DND-41 (cell line): Measurements from ENCODE around the gene NDRG2.

Source experiments
- EZH2 ChIP-seq: IDR thresholded peaks from 3 replicates; pipeline ENCODE4 v1.6.1; 2012; ENCODE audit warnings: borderline replicate concordance, low read depth, mild to moderate bottlenecking, moderate library complexity, low read length, inconsistent platforms; ENCODE audit not compliant: severe bottlenecking
- TF ChIP-seq, protein P1 (sequence below): IDR thresholded peaks from 2 replicates; pipeline ENCODE4 v1.5.1; 2012; ENCODE audit warnings: borderline replicate concordance, low read length, moderate library complexity, mild to moderate bottlenecking; ENCODE audit not compliant: poor library complexity, severe bottlenecking; ENCODE audit errors: extremely low read depth

- TF ChIP-seq, protein P1, sequence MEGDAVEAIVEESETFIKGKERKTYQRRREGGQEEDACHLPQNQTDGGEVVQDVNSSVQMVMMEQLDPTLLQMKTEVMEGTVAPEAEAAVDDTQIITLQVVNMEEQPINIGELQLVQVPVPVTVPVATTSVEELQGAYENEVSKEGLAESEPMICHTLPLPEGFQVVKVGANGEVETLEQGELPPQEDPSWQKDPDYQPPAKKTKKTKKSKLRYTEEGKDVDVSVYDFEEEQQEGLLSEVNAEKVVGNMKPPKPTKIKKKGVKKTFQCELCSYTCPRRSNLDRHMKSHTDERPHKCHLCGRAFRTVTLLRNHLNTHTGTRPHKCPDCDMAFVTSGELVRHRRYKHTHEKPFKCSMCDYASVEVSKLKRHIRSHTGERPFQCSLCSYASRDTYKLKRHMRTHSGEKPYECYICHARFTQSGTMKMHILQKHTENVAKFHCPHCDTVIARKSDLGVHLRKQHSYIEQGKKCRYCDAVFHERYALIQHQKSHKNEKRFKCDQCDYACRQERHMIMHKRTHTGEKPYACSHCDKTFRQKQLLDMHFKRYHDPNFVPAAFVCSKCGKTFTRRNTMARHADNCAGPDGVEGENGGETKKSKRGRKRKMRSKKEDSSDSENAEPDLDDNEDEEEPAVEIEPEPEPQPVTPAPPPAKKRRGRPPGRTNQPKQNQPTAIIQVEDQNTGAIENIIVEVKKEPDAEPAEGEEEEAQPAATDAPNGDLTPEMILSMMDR: peak; percentile 91
- no peak for TF ChIP-seq EZH2
Observed at GRCh38 chr14:21014761-21015190, 10.1 kb downstream of the NDRG2 start.
